Liver (tissue), 3 donors: Measurements from ENCODE around the gene CUBN.

Experiments used
- ATF3 ChIP-seq: IDR thresholded peaks from 2 replicates; pipeline ENCODE4 v1.6.1; 2016; ENCODE audit warnings: antibody characterized with exemption
- CTCF ChIP-seq: fragments of 150-350 bp; IDR thresholded peaks from 2 replicates; pipeline ENCODE4 v1.5.1; 2017; ENCODE audit warnings: improper control_type of control experiment, low read depth, low read length; ENCODE audit not compliant: missing input control
- FOXA1 ChIP-seq: IDR thresholded peaks from 2 replicates; pipeline ENCODE4 v1.6.1; 2016; ENCODE audit warnings: antibody characterized with exemption
- GABPA ChIP-seq, 2 donors: IDR thresholded peaks in 1 of 2; conservative IDR thresholded peaks in 1 of 2; 2 replicates each; pipeline ENCODE4 v1.6.1; 2016; ENCODE audit warnings: antibody characterized with exemption in 2 of 2, mild to moderate bottlenecking in 1 of 2, moderate library complexity in 1 of 2
- MAX ChIP-seq: IDR thresholded peaks from 2 replicates; pipeline ENCODE4 v1.6.1; 2016; ENCODE audit warnings: antibody characterized with exemption
- RXRA ChIP-seq, 2 donors: IDR thresholded peaks; 2 replicates each; pipeline ENCODE4 v1.6.1; 2017 to 2018; ENCODE audit warnings: antibody characterized with exemption in 2 of 2, mild to moderate bottlenecking in 1 of 2
- SP1 ChIP-seq: IDR thresholded peaks from 2 replicates; pipeline ENCODE4 v1.6.1; 2018; ENCODE audit warnings: antibody characterized with exemption, mild to moderate bottlenecking
- TF ChIP-seq, protein P1 (sequence below): IDR thresholded peaks from 2 replicates; pipeline ENCODE4 v1.6.1; 2016; ENCODE audit warnings: antibody characterized with exemption, mild to moderate bottlenecking
- donor health status: healthy.
- donor health status: healthy.

DNA sequence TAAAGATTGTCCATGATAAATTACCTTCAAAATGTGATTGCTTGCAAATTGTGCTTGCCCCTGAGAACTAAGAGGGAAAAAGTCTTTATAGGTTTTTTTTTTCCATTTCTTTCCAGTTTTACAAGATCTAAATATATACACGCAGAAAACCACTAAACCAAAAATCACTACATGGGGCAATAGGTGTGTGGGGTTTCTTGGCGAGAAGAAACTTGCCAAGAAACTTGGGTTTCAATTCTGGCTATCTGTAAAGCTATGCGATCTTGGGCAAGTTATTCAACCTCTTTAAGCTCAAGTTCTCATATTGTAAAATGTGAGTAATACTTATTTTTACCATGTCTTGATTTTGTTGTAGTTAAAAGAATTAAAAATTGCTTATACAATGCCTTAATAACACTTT, 17.0 kb downstream of the CUBN start:
- TF ChIP-seq FOXA1 (no peak), CTCF (no peak), RXRA (IDR thresholded peaks at IDR 0.05) (no peak), SP1 (no peak), GABPA (IDR thresholded peaks at IDR 0.05 in 1 of 2, conservative IDR thresholded peaks at IDR 0.05 in 1 of 2) (no peak), MAX (no peak), ATF3 (no peak)
- TF ChIP-seq, protein P1, sequence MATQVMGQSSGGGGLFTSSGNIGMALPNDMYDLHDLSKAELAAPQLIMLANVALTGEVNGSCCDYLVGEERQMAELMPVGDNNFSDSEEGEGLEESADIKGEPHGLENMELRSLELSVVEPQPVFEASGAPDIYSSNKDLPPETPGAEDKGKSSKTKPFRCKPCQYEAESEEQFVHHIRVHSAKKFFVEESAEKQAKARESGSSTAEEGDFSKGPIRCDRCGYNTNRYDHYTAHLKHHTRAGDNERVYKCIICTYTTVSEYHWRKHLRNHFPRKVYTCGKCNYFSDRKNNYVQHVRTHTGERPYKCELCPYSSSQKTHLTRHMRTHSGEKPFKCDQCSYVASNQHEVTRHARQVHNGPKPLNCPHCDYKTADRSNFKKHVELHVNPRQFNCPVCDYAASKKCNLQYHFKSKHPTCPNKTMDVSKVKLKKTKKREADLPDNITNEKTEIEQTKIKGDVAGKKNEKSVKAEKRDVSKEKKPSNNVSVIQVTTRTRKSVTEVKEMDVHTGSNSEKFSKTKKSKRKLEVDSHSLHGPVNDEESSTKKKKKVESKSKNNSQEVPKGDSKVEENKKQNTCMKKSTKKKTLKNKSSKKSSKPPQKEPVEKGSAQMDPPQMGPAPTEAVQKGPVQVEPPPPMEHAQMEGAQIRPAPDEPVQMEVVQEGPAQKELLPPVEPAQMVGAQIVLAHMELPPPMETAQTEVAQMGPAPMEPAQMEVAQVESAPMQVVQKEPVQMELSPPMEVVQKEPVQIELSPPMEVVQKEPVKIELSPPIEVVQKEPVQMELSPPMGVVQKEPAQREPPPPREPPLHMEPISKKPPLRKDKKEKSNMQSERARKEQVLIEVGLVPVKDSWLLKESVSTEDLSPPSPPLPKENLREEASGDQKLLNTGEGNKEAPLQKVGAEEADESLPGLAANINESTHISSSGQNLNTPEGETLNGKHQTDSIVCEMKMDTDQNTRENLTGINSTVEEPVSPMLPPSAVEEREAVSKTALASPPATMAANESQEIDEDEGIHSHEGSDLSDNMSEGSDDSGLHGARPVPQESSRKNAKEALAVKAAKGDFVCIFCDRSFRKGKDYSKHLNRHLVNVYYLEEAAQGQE: no peak
